OCI-LY3 (cell line): Measurements from ENCODE around the gene CRYGN.

Experiments used
- H2AFZ ChIP-seq: fragments of 200-600, 300-600 bp; shearing (Covaris generic); 2 replicates; pipeline ENCODE4 v1.6.0; 2014; ENCODE audit warnings: antibody characterized with exemption, low read depth, low read length
- H3K27ac ChIP-seq: fragments of 200-600, 300-600 bp; sonication (generic); 2 replicates; pipeline ENCODE4 v1.5.1; 2014; ENCODE audit warnings: mild to moderate bottlenecking, low read length, moderate library complexity, mixed read lengths
- H3K27me3 ChIP-seq: fragments of 200-600, 300-600 bp; sonication (generic); 2 replicates; pipeline ENCODE4 v1.6.1; 2014; ENCODE audit warnings: low read depth, low read length, mixed read lengths
- H3K36me3 ChIP-seq: fragments of 200-600, 300-600 bp; sonication (generic); replicated peaks from 2 replicates; pipeline ENCODE3; 2014; ENCODE audit warnings: low read depth, low read length, mixed read lengths
- H3K4me1 ChIP-seq: fragments of 300-600, 200-600 bp; sonication (generic); 2 replicates; pipeline ENCODE4 v1.6.1; 2014; ENCODE audit warnings: low read length, mixed read lengths
- H3K4me2 ChIP-seq: fragments of 200-600, 300-600 bp; sonication (generic); 2 replicates; pipeline ENCODE4 v1.6.1; 2014; ENCODE audit warnings: low read length, mixed read lengths
- H3K4me3 ChIP-seq: fragments of 300-600, 200-600 bp; sonication (generic); 2 replicates; pipeline ENCODE4 v1.5.1; 2014; ENCODE audit warnings: antibody characterized with exemption, mild to moderate bottlenecking, low read length, moderate library complexity
- H3K79me2 ChIP-seq: fragments of 300-600, 200-600 bp; shearing (Covaris generic); 2 replicates; pipeline ENCODE4 v1.6.1; 2014; ENCODE audit warnings: mild to moderate bottlenecking, low read length, mixed read lengths
- H3K9ac ChIP-seq: fragments of 300-600, 200-600 bp; shearing (Covaris generic); 2 replicates; pipeline ENCODE4 v1.6.0; 2014; ENCODE audit warnings: mild to moderate bottlenecking, low read length, moderate library complexity
- H3K9me3 ChIP-seq: fragments of 200-600, 300-600 bp; shearing (Covaris generic); 2 replicates; pipeline ENCODE4 v1.6.1; 2014; ENCODE audit warnings: low read length, mixed read lengths; ENCODE audit not compliant: insufficient read depth
- H4K20me1 ChIP-seq: fragments of 200-600, 300-600 bp; sonication (generic); 2 replicates; pipeline ENCODE4 v1.6.1; 2016; ENCODE audit warnings: low read length, mixed read lengths; ENCODE audit not compliant: insufficient read depth
- EZH2phosphoT487 ChIP-seq: fragments of 200-600 bp; shearing (Covaris generic); IDR thresholded peaks from 2 replicates; pipeline ENCODE4 v1.6.1; 2018; ENCODE audit warnings: antibody characterized with exemption, mixed run types, low read depth
- TF ChIP-seq, protein P1 (sequence below): fragments of 200-600, 300-600 bp; sonication (generic); IDR thresholded peaks from 2 replicates; pipeline ENCODE4 v1.5.1; 2014; ENCODE audit warnings: antibody characterized with exemption, low read length, low read depth

CRYGN gene

DNA sequence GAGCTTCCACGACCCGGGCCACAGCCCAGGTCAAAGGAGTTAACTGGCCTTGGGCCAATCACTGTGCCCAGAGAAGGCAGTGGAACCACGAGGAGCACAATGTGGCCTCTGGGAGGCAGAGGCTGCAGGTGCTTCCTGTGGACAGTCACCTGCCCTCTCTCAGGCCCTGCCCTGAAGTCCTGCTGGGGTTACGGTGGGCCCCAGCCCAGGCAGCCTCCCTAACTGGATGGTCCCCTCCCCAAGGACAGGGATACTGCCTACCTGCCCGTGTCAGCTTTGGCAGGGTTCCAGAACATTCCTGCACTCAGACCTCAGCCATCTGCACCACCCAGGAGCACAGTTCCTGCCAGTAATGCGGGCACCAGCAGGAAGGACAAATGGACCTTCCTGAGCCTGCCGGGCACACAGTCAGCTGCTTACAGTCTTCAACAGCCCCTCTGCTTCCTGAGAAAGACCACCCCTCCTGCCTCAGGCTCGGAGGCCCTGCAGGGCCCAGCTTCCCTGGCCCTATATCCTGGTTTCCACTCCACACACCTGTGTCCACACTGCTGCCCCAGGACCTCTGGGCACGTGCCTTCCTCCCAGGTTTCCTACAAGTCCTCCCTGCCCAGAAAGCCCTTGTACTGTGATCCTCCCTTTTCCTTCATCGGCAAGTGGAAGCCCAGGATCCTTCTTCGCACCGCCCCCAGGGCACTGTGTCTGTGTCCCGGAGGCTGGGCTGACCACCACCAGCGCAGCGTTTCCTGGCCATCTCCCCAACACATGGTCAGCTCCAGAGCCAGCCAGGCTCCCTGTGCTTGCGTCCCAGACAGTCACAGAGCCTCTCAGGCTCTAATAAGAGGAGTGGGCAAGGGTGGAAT lies 53.4 kb downstream of the CRYGN start:
- no peak overlapping the region for H3K4me2 ChIP-seq
- H2AFZ ChIP-seq = no peak overlapping the region
- no peak overlapping the region for H3K27ac ChIP-seq
- H4K20me1 ChIP-seq = no peaks in the 10 kb centered on the region
- H3K9ac ChIP-seq = no peak overlapping the region
- H3K36me3 ChIP-seq = no peaks in the 10 kb centered on the region
- no peaks in the 10 kb centered on the region for H3K9me3 ChIP-seq
- H3K4me3 ChIP-seq = no peak overlapping the region
- peaks cover 46% of the 10 kb centered on the region for H3K27me3 ChIP-seq
- H3K79me2 ChIP-seq = no peaks in the 10 kb centered on the region
- TF ChIP-seq EZH2phosphoT487 = no peak
- TF ChIP-seq, protein P1, sequence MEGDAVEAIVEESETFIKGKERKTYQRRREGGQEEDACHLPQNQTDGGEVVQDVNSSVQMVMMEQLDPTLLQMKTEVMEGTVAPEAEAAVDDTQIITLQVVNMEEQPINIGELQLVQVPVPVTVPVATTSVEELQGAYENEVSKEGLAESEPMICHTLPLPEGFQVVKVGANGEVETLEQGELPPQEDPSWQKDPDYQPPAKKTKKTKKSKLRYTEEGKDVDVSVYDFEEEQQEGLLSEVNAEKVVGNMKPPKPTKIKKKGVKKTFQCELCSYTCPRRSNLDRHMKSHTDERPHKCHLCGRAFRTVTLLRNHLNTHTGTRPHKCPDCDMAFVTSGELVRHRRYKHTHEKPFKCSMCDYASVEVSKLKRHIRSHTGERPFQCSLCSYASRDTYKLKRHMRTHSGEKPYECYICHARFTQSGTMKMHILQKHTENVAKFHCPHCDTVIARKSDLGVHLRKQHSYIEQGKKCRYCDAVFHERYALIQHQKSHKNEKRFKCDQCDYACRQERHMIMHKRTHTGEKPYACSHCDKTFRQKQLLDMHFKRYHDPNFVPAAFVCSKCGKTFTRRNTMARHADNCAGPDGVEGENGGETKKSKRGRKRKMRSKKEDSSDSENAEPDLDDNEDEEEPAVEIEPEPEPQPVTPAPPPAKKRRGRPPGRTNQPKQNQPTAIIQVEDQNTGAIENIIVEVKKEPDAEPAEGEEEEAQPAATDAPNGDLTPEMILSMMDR = no peak
- peaks cover under 1% of the 10 kb centered on the region; the same call in 1 of the 2 replicates for H3K4me1 ChIP-seq

DNA sequence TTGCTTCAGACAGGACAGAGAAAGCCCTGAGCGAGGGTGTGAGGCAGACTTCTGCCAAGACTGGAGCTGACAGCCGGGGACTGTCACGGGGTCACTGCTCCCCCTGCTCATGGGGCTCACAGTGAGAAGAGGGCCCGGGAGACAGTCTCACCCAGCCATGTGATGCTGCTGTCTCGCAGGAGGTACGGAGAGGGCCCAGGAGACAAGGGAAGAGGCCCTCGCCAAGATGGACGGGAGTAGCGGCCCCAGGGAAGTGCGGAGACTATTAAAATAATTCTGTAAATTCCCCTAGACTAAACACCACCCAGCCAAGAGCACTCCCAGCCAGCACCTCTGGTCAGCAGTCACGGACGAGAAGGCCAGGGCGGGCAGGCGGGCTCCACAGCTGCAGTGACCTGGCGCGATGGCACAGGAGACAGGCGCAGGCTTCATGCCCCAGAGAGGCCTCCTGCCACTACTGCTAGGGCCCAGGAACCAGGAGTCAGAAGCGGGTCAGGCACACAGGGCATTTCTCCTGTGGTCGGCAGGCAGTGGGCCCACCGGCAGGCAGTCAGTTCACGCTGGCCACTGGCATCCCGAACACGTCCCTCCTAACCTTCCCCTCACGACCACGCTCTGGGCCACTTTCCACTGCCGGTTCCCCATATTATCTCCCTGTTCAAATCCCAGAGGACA lies 54.2 kb downstream of the CRYGN start:
- no peaks in the 10 kb centered on the region for H4K20me1 ChIP-seq
- H3K36me3 ChIP-seq = no peaks in the 10 kb centered on the region
- H3K27me3 ChIP-seq = peaks cover 46% of the 10 kb centered on the region

DNA sequence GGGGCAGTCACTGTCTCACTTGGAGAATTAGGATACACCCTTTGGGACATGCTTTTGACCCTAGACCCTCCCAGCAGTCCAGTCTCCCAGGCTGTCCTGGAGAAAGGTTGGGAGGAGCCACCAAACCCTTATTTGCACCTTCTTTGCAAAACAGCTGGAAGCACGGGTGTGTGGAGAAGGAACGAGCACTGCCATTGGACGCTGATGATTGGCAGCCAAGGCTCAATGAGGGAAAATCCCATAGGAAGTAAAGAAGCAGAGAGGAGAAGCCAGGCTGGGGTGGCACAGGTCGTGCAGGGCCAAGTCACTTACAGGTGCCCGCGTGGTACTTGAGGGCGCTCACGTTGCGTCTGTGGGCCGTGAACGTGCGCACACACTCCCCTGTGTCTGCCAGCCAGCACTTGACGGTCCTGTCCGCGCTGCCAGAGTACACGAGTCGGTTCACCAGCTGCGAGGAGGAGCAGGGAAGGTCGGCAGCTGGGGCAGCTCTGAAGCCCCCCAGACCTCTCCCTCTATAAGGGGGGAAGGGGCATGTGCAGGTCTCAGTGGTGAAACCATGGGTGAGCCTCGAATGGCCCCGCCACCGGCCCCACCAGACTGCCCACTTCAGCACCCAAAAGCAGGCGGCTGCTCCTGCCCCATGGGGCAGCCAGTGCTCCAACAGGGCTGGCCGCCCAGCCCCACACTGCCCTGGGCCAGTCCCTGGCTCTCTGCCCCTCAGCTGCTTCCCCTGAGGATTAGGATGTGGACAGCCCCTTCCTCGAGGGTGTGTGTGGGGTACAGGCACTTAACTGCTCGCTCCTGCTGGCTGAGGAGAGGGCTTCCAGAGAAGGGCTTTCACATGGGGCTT lies 54.9 kb downstream of the CRYGN start:
- no peak overlapping the region for H3K4me2 ChIP-seq
- no peak overlapping the region for H3K27ac ChIP-seq
- H3K4me1 ChIP-seq = peaks cover 12% of the 10 kb centered on the region
- H3K9me3 ChIP-seq = no peaks in the 10 kb centered on the region
- H3K9ac ChIP-seq = no peak overlapping the region
- no peaks in the 10 kb centered on the region; the same call in 1 of the 2 replicates for H4K20me1 ChIP-seq
- no peak overlapping the region for H3K4me3 ChIP-seq
- no peak for TF ChIP-seq EZH2phosphoT487
- TF ChIP-seq, protein P1 = no peak
- no peaks in the 10 kb centered on the region for H3K36me3 ChIP-seq
- H2AFZ ChIP-seq = no peak overlapping the region
- peaks cover 40% of the 10 kb centered on the region for H3K27me3 ChIP-seq
- no peaks in the 10 kb centered on the region for H3K79me2 ChIP-seq

More for the DNA sequence above, 54.2 kb downstream of the CRYGN start:
- H3K9me3 ChIP-seq = no peaks in the 10 kb centered on the region
- no peak overlapping the region for H3K27ac ChIP-seq
- no peak for TF ChIP-seq EZH2phosphoT487
- TF ChIP-seq, protein P1 = no peak
- H2AFZ ChIP-seq = no peak overlapping the region
- no peaks in the 10 kb centered on the region for H3K79me2 ChIP-seq
- no peak overlapping the region for H3K4me2 ChIP-seq
- H3K4me1 ChIP-seq = peaks cover 8% of the 10 kb centered on the region
- H3K9ac ChIP-seq = no peak overlapping the region
- H3K4me3 ChIP-seq = no peak overlapping the region
